AG04450 (cell line): ENCODE measurements around the gene MAPRE2. TPM values are rescaled to one million over a fixed set of nuclear protein-coding genes. Genes with fewer than 3 reads are reported as not detected.
"Not testable (repeated sequence)": the region's sequence is repeated elsewhere in the genome, so short reads cannot be mapped to it uniquely, and the experiment has no call there.

ENCODE experiments used
- CTCF ChIA-PET: fragments of 300-600, 350-600 bp; formaldehyde crosslinking; extraction: SDS; loops from one replicate; lab custom pipeline; 2022; ENCODE audit warnings: antibody characterized with exemption, inconsistent platforms; lab: Charles Lee
- POLR2A ChIA-PET: fragments of 350-600 bp; formaldehyde crosslinking; extraction: SDS; loops from one replicate; lab custom pipeline; 2021; ENCODE audit warnings: antibody characterized with exemption, inconsistent platforms; lab: Yijun Ruan, JAX
- DNase-seq: peaks from one replicate; pipeline ENCODE4 v3.0.0-alpha.2; 2011; ENCODE audit warnings: low read depth, low spot score
- H3K27ac ChIP-seq: one replicate; pipeline ENCODE4 v1.5.1; 2012; ENCODE audit warnings: low read depth, low read length, control low read depth
- H3K27me3 ChIP-seq: one replicate; pipeline ENCODE4 v1.6.0; 2012; ENCODE audit warnings: low read length; ENCODE audit not compliant: control insufficient read depth, insufficient read depth
- H3K4me3 ChIP-seq: 2 replicates; pipeline ENCODE4 v1.5.1; 2011; ENCODE audit warnings: mild to moderate bottlenecking, low read depth, low read length, control low read depth
- H3K9me3 ChIP-seq: 2 replicates; pipeline ENCODE4 v1.5.1; 2012; ENCODE audit warnings: low read length; ENCODE audit not compliant: control insufficient read depth, insufficient read depth
- polyA plus RNA-seq: library from polyadenylated mRNA; depleted of rRNA; stranded (reverse); fragments of >200 nt; gene quantifications from 2 replicates; pipeline ENCODE4 v1.2.3, GENCODE V29; 2011
- TF ChIP-seq, protein P1 (sequence below): IDR thresholded peaks from 2 replicates; pipeline ENCODE4 v1.5.1; 2011; ENCODE audit warnings: low read depth, low read length, control low read depth, inconsistent platforms

The MAPRE2 gene
- polyA plus RNA-seq, 1 experiment: 48.8 TPM

DNA sequence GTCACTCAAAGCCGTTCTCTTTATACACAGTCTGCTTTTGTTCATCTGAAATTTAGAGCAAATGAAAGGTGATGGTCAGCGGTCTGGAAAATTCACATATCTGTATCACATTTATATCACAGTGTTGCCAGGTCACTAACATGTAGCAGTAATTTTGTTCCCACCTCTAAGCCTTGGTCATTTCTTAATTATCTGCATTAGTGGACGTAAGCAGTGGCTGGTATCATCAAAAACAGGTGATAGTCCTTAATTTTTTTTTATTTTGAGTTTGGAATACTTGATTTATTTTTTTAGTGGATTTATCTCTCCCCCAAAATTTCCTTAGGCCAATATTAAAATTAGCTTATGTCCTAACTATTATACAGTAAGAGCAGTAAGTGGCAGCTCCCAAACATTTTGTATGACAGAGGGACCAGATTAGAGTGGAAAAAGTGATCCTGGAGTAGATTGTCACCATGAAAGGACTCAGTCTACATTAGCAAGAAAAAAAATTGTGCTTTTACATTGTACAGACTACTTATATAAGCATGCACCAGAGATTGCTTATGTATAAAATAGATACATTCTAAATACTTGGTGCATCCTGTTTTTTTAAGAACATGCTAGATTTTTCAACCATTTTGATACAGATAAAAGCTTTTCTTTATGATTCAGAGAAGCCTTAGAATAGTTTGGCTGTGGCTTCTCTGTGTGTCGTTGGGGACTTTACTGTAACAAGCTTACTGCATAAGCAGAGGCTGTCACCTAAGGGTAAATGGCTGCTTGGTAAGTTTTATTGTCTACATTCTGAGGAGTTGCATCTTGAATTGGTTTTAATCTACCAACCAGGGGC, 65.0 kb downstream of the MAPRE2 start:
- ChIA-PET CTCF (interaction anchor here (1.2 kb wide), 1 partner anchor 10 kb away, joined by 3 read pairs; no protein-coding TSS in a partner anchor), POLR2A (no interaction called here)
- H3K27me3 ChIP-seq: no peaks in the 10 kb centered on the region
- H3K27ac ChIP-seq: no peak overlapping the region
- no peak for DNase-seq
- TF ChIP-seq, protein P1, sequence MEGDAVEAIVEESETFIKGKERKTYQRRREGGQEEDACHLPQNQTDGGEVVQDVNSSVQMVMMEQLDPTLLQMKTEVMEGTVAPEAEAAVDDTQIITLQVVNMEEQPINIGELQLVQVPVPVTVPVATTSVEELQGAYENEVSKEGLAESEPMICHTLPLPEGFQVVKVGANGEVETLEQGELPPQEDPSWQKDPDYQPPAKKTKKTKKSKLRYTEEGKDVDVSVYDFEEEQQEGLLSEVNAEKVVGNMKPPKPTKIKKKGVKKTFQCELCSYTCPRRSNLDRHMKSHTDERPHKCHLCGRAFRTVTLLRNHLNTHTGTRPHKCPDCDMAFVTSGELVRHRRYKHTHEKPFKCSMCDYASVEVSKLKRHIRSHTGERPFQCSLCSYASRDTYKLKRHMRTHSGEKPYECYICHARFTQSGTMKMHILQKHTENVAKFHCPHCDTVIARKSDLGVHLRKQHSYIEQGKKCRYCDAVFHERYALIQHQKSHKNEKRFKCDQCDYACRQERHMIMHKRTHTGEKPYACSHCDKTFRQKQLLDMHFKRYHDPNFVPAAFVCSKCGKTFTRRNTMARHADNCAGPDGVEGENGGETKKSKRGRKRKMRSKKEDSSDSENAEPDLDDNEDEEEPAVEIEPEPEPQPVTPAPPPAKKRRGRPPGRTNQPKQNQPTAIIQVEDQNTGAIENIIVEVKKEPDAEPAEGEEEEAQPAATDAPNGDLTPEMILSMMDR: no peak
- no peak overlapping the region for H3K4me3 ChIP-seq
- H3K9me3 ChIP-seq: no peaks in the 10 kb centered on the region

DNA sequence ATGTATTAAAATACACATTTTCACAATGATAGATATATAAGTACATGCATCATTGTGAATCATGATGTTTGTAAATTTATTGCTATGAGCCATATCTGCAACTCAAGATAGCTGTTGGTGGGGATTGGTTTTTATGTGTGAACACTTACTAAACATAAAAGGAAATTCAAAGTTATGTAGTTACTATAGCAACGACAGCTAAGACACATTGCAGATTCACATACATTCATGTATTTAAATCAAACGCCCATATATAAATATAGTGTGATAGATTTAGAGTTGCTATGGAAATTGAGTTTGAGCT, 65.6 kb downstream of the MAPRE2 start:
- CTCF ChIA-PET: interaction anchor here (1.2 kb wide), 1 partner anchor 10 kb away, joined by 3 read pairs; no protein-coding TSS in a partner anchor
- Histone ChIP-seq H3K27ac (no peak overlapping the region), H3K27me3 (no peaks in the 10 kb centered on the region), H3K9me3 (no peaks in the 10 kb centered on the region), H3K4me3 (no peak overlapping the region)
- TF ChIP-seq, protein P1: no peak
- POLR2A ChIA-PET: no interaction called here
- DNase-seq: no peak

DNA sequence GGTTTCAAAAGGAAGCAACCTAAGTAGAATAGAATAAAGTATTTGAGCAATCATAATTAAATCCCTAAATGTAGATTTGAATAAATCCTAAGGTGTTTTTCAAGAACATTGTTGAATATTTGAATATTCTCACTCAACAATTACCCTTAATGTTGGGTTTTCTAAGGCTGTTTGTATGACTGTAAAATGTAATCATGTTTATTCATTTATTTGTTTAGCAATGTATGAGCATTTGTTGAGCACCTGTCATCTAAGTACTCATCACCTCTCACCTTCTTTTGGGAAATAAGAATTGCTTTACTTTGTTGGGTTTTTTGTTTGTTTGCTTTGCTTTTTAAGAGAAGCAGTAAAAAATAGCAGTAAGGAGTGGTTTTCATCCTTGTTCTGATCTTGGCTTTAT, 66.0 kb downstream of the MAPRE2 start:
- H3K27me3 ChIP-seq: no peaks in the 10 kb centered on the region
- H3K4me3 ChIP-seq: no peak overlapping the region
- POLR2A ChIA-PET: no interaction called here
- CTCF ChIA-PET: interaction anchor here (1.2 kb wide), 1 partner anchor 11 kb away, joined by 3 read pairs; no protein-coding TSS in a partner anchor
- TF ChIP-seq, protein P1: no peak
- no peaks in the 10 kb centered on the region for H3K9me3 ChIP-seq
- no peak for DNase-seq
- H3K27ac ChIP-seq: no peak overlapping the region

DNA sequence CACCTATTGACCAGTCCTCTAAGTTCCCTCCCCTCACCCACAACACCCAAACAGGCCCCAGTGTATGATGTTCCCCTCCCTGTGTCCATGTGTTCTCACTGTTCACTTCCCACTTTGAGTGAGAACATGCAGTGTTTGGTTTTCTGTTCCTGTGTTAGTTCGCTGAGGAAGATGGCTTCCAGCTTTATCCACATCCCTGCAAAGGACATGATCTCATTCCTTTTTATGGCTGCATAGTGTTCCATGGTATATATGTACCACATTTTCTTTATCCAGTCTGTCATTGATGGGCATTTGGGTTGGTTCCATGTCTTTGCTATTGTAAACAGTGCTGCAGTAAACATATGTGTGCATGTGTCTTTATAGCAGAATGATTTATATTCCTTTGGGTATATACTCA, 66.9 kb downstream of the MAPRE2 start:
- H3K27ac ChIP-seq, CTCF ChIA-PET, POLR2A ChIA-PET, H3K27me3 ChIP-seq, DNase-seq, H3K4me3 ChIP-seq, H3K9me3 ChIP-seq: not testable (repeated sequence)

DNA sequence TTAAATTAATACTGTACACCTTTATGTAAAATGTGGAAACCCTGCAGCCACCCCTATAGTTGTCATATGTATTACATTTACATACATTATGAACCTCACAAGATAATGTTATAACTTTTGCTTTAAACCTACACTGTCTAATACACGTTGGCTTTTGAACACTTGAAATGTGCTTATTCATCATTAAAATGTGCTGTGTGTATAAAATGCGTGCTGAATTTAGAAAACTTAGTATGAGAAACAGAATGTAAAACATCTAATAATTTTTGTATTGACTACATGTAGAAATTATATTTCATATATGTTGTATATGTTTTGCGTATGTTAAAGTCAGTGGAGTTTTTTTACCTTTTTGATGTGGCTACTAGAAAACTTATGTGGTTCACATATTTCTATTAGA, 68.8 kb downstream of the MAPRE2 start:
- no peaks in the 10 kb centered on the region for H3K9me3 ChIP-seq
- no peak overlapping the region for H3K4me3 ChIP-seq
- H3K27me3 ChIP-seq: no peaks in the 10 kb centered on the region
- ChIA-PET CTCF (no interaction called here), POLR2A (no interaction called here)
- DNase-seq: no peak
- no peak overlapping the region for H3K27ac ChIP-seq
- TF ChIP-seq, protein P1: no peak
